OCI-M2 (cell line): ENCODE results near the gene TNFSF8.

Source experiments
- DNase-seq: peaks from one replicate; lab custom pipeline; 2025; ENCODE audit not compliant: unreplicated experiment; lab: John Stamatoyannopoulos, UW

The TNFSF8 gene

GRCh38 chr9:114930056-114930812, at the start of gene TNFSF8:
TNFSF8 (minus strand) TSS chr9:114930591; CDS start chr9:114930303, 288 bp downstream.
- DNase-seq, result no peak

GRCh38 chr9:114973216-114973615, 42.8 kb upstream of the TNFSF8 start:
- no peak for DNase-seq

GRCh38 chr9:114972510-114973136, 42.2 kb upstream of the TNFSF8 start:
- no peak for DNase-seq

GRCh38 chr9:114969269-114969668, 38.9 kb upstream of the TNFSF8 start:
- no peak for DNase-seq

GRCh38 chr9:114968671-114969070, 38.3 kb upstream of the TNFSF8 start:
- no peak for DNase-seq

- DNase-seq, result no peak
Measured at GRCh38 chr9:114965564-114965963, 35.2 kb upstream of the TNFSF8 start.

GRCh38 chr9:114962809-114963208, 32.4 kb upstream of the TNFSF8 start:
- no peak for DNase-seq

- no peak for DNase-seq
Measured at GRCh38 chr9:114960276-114960675, 29.9 kb upstream of the TNFSF8 start.

- DNase-seq, result no peak
Measured at GRCh38 chr9:114958844-114959235, 28.4 kb upstream of the TNFSF8 start.

- no peak for DNase-seq
Measured at GRCh38 chr9:114958021-114958843, 27.8 kb upstream of the TNFSF8 start.

GRCh38 chr9:114957558-114957957, 27.2 kb upstream of the TNFSF8 start:
- no peak for DNase-seq

GRCh38 chr9:114954956-114955582, 24.7 kb upstream of the TNFSF8 start:
- DNase-seq, result no peak

- DNase-seq, result no peak
Measured at GRCh38 chr9:114953959-114954358, 23.6 kb upstream of the TNFSF8 start.

GRCh38 chr9:114953046-114953445, 22.7 kb upstream of the TNFSF8 start:
- no peak for DNase-seq

GRCh38 chr9:114950761-114951160, 20.4 kb upstream of the TNFSF8 start:
- no peak for DNase-seq

GRCh38 chr9:114947058-114947457, 16.7 kb upstream of the TNFSF8 start:
- no peak for DNase-seq

- no peak for DNase-seq
Measured at GRCh38 chr9:114945616-114946412, 15.4 kb upstream of the TNFSF8 start.

GRCh38 chr9:114941376-114941775, 11.0 kb upstream of the TNFSF8 start:
- no peak for DNase-seq

- no peak for DNase-seq
Measured at GRCh38 chr9:114938687-114939575, 8.5 kb upstream of the TNFSF8 start.

- DNase-seq, result no peak
Measured at GRCh38 chr9:114937516-114937915, 7.1 kb upstream of the TNFSF8 start.
